GM12891 (cell line): Measurements from ENCODE around the gene ZMIZ1.

ENCODE experiments used
- DNase-seq: peaks from one replicate; pipeline ENCODE4 v3.0.0; 2011; ENCODE audit warnings: low spot score; ENCODE audit not compliant: insufficient read length
- FAIRE-seq: peaks from 2 replicates; lab custom pipeline; 2011; peaks lifted over from hg19 to GRCh38; lab: Jason Lieb, UNC
- PAX5 ChIP-seq: IDR thresholded peaks from 2 replicates; pipeline ENCODE4 v1.6.1; 2011; ENCODE audit warnings: low read length, moderate library complexity, mild to moderate bottlenecking; ENCODE audit not compliant: insufficient read depth, severe bottlenecking
- POLR2A ChIP-seq: IDR thresholded peaks from 2 replicates; pipeline ENCODE4 v1.6.1; 2011; ENCODE audit warnings: low read depth, low read length, control low read depth
- POLR2AphosphoS5 ChIP-seq: IDR thresholded peaks from 2 replicates; pipeline ENCODE4 v1.6.1; 2011; ENCODE audit warnings: low read depth, low read length, control low read depth
- POU2F2 ChIP-seq: IDR thresholded peaks from 2 replicates; pipeline ENCODE4 v1.6.1; 2011; ENCODE audit warnings: low read depth, mild to moderate bottlenecking, control low read depth, low read length, moderate library complexity
- SPI1 ChIP-seq: IDR thresholded peaks from 2 replicates; pipeline ENCODE4 v1.6.1; 2011; ENCODE audit warnings: low read depth, low read length, control low read depth
- TAF1 ChIP-seq: IDR thresholded peaks from 2 replicates; pipeline ENCODE4 v1.6.1; 2011; ENCODE audit warnings: low read depth, low read length, control low read depth

ZMIZ1 gene

DNA sequence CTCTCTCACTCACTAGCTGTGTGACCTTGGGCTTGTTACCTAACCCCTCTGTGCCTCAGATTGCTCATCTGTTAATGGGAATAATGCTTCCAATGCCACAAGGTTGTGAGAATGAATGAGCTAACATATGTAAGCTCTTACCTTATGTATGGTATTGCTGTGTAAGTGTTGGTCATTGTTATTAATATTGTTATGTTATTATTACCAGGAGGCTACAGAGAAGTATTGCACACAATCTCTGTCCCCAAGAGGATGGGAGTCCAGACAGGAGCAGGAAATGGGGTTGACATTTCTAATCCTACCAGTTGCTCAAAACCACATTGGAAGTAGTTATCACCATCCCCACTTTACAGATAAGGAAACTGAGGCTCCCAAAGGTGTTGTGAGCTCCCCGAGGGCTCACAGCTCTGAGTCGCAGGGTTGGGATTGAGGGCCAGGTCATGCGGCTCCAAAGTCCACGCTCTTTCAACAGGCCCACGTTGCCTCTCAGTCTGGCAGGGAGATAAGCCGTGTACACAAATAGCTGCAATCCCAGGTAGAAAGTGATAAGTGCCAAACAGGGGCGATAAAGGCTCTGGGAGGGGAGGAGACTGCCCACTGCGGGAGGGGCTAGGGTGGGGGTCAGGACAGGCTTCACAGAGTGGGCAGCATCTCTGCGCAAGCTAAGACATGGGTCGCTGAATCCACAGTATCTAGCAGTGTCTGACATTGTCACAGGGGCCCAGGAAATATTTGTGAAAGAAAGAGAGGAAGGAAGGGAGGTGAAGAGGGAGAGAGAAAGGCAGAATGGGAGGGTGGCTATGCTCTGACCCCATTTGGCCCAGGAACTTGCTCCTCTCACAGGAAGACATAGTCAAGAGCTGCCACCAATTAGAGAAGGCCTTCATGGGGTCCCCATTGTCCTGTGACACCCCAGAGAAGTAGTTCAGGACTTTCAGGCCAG is 9.6 kb upstream of the ZMIZ1 start:
- TF ChIP-seq POU2F2 (no peak), SPI1 (no peak), POLR2AphosphoS5 (no peak), POLR2A (no peak), PAX5 (no peak), TAF1 (no peak)
- FAIRE-seq, result no peak
- no peak for DNase-seq

DNA sequence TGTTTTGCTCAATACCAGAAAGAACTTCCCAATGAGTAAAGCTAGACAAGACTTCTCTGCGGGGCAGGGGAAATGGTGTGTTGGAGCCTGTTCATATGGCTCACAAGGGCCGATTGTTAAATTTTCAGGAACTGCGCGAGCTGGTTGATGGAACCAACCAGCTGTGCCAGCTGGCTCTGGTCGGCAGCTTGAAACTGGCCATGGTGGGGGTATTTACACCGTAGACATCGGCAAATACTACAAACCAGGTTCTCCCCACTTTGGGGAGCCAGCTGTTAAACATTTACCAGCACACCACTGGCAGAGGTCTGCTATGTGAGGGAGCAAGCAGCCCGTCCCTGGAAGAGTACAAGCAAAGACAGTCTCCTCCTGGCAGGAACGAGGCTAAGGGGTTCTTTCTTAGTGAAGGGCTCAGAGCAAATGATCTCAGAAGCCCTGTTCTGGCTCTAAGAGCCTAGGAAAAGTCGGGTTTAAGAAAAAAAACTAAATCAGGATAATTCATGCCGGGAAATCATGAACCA is 8.8 kb upstream of the ZMIZ1 start:
- TF ChIP-seq POU2F2 (no peak), TAF1 (no peak)
- FAIRE-seq, result no peak
- no peak for DNase-seq

DNA sequence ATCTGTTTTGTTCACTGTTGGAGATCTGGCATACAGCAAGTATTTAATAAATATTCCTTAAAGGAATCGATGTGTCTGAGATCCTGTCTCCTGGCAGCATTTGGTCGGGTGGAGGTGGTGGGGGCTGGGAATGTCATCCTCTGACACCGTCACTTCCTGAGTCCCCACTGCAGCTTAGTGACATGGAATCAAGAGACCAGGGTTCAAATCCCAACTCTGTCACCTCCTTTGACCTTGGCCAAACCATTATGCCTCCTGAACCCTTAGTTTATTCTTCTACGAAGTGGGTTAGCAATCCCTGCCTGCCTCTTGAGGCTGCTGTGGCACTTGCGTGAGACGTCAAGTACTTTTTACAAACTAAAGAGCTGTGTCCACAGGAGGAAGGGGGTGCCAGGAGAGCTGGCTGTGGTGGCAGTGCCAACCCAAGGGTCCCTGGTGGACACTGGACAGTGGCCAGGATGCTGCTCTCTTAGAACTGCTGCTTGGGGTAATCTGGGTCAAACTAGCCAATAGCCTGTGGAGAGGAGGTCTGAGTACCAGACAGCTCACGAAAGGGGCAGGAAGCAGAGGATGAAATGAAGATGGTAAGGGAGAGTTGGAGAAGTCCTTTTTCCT is 8.0 kb upstream of the ZMIZ1 start:
- no peak for DNase-seq
- FAIRE-seq, result no peak
- TF ChIP-seq POLR2AphosphoS5 (no peak), TAF1 (no peak), SPI1 (no peak), POLR2A (no peak), POU2F2 (no peak), PAX5 (no peak)

DNA sequence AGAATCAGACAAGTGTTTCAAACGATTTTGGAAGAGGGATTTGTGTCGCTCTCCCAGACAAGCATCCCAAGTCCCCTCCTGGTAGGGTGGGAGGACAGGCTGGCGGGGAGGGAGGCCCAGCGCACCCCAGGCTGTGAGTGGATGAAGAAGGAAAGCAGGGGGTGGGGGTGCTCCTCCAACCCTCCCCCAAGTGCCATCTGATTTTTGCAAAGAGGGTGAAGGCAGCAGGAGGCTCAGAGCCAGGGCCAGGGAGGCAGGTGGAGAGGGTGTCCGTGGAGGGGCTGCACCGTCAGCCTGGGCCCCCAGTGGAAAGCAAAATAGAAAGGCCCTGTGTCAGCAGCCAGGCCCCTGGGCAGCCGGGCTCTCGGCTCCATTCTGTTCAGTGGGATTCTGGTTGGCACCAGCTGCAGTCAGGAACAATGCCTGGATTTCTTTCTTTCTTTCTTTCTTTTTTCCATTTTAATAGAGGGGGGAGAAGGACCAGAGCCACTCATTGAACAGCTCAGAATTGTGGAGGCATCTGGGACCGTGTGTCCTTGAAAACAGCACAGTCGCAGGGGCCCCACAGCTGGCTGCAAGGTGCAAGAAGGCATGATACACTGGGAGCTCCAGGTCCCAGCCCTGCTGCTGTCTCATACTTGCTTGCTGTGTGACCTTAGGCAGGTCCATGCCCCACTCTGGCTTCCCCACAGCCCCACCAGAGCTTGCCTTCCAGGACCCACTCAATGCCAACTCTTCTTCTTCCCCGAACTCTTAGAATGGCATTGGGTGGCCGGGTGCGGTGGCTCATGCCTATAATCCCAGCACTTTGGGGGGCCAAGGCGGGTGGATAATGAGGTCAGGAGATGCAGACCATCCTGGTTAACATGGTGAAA is 7.1 kb upstream of the ZMIZ1 start:
- no peak for TF ChIP-seq TAF1
- TF ChIP-seq POLR2AphosphoS5, result no peak
- TF ChIP-seq POU2F2, result no peak
- TF ChIP-seq PAX5, result no peak
- no peak for TF ChIP-seq SPI1
- no peak for TF ChIP-seq POLR2A
- DNase-seq (no peak), FAIRE-seq (no peak)

DNA sequence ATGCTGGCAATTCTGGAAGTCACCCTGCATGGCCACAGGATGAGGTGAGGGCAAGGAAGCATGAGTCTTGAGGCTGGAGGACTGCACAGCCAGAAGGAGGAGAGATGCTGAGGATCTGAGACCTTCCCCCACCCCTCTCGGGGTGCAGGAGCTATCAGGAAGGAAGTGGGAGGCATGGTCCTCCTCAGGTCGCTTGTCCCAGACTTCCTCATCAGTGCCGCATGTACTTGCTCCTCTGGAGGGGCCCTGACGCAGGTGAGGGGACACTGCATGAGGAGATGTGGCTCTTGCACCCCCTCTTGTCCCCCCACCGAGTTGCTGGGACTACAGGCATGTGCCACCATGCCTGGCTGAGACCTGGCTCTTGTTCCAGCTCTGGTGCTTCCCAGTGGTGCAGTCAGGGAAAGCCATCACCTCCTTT is 5.7 kb upstream of the ZMIZ1 start:
- no peak for FAIRE-seq
- 0 out of 2 replicates have a peak, but pooled peaks have one; percentile 8 for TF ChIP-seq SPI1
- no peak for TF ChIP-seq POU2F2
- no peak for DNase-seq

DNA sequence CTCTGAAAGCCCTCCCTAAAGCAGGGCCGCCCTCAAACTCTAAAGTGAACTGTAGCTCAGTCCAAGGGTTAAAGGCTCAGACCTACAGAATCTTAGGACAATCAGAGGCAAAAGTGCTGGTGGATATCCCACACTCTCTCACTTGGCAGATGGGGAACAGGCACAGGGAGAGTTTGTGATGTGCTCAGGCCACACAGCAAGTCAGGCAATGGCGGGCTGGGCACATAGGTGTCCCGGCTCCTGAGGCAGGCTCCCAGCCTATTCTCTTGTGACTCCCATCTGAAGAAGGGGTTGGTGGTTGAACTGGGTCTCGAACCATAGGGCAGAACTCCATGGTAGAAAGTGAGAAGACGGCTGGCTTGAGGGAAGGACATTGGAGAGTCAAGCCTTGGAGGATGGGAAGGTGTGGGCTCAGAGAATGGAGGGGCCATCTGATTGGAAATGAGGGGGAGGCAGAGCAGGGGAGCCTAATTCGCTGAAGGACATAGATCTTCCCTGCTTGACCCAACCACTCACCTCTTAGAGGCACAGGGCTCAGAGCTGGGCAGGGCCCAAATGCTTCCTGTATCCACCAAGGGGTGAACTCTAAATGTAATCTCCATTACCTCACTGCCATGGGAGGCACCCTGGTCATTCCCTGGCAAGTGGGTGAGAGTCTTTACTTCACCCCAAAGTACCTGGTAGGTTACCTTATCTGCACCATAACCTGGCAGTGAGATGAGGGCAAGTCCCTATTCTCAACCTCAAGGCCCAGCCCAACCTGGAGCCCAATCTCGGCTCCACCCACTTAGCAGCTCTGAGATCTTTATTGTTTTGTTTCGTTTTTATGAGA is 4.9 kb upstream of the ZMIZ1 start:
- FAIRE-seq, result no peak
- DNase-seq, result no peak
- TF ChIP-seq SPI1, result no peak
- TF ChIP-seq POU2F2, result no peak
- no peak for TF ChIP-seq PAX5
- no peak for TF ChIP-seq POLR2A
- TF ChIP-seq TAF1, result no peak
- TF ChIP-seq POLR2AphosphoS5, result no peak

DNA sequence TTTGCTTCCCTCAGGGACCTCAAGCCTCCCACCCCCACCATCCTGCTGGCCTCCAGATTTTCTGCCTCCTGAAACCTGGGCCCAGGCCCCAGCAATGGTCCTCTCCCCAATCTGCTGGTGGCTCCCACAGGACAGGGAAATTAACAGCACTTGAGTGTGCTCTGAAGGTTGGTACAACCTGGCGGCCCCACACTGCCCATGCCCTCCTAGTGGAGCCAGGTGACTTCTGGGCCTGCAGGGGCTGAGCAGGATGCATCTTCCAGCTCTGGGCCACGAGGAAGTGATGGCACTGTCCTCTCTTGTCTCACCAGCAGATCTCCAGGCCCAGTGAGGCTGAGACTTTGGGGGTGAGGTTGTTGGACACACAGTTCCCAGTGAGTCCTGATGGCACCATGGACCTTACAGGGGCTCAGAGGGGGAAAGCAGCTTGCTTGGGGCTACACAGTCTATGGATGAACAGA is 3.6 kb upstream of the ZMIZ1 start:
- TF ChIP-seq POU2F2 (no peak), SPI1 (no peak), POLR2AphosphoS5 (no peak), POLR2A (no peak), PAX5 (no peak)
- FAIRE-seq (no peak), DNase-seq (no peak)

DNA sequence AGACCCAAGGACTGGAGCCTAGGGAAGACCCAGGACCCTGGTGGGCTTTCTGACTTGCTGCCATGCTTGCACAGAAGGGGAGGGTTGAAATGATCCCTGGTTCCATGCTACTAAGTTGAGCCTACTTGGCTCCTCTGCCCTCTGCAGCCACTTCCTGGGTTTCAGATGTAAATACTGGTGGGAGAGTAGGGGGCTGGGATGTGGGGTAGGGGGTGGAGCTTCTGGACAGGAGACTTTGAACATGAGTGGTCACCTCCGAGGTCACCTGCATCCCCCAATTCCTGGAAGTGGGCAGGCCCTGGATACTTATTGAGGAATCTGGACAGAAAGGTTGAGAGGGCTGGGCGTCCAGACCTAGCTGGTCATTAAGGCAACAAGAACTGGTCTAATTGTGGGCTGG is 2.9 kb upstream of the ZMIZ1 start:
- DNase-seq (no peak), FAIRE-seq (no peak)
- TF ChIP-seq POLR2AphosphoS5, result no peak
- TF ChIP-seq TAF1, result no peak
- TF ChIP-seq PAX5, result no peak
- no peak for TF ChIP-seq POLR2A
- no peak for TF ChIP-seq POU2F2
- TF ChIP-seq SPI1, result no peak
